ENCODE results near the gene FAM174C.

GRCh38 chr19:1275260-1275975 lies at the start of gene FAM174C:
- no peak for TF ChIP-seq CTCF (IDR thresholded peaks at IDR 0.05)
- peak in 1 of 2 donors; percentile 80 for TF ChIP-seq POLR2A (IDR thresholded peaks at IDR 0.05)
